ENCODE measurements around the gene RAE1.

The RAE1 gene

DNA sequence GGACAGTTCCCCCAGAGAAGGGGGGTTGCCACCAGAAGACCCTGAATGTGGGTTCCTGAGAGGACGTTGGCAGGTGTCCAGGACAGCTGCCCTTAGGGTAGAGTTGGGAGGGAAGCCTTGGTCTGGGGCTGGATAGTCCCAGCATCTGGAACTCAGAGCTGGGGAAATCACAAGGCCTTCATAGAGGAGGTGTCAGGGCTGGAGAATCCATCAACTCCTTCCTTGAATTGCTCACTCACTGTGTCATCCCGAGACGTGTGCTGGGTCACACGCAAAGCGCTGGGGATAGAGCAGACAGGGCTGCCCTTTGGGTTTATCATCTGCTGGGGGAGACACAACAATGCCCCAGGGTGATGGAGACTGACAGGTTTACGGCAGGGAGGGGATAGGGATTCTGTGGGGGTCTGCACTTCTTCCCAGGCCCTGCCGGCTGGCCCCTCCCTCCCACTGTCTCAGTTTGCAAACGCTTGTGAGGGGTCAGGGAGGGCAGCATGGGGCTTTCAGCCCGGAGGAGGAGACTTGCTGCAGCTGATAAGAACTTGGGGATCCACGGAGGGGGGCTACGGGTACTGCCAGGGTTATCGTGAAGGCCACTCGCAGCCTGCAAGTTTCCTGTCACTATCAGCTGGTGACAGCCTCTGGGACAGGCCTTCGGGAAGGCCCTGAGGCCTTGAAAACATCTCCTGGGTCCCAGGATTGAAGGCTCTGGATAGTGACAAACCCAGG, 58.8 kb downstream of the RAE1 start:
- Histone ChIP-seq H3K36me3 (ENCODE audit: control insufficient read depth, insufficient read depth, low read length) (peaks cover 33% of the 10 kb centered on the region), H3K9me3 (ENCODE audit: control insufficient read depth, insufficient read depth, low read length) (no peaks in the 10 kb centered on the region), H3K4me3 (ENCODE audit: low read length) (no peak overlapping the region), H3K27ac (ENCODE audit: low read length) (no peak overlapping the region), H3K27me3 (ENCODE audit: control insufficient read depth, insufficient read depth, low read length) (no peaks in the 10 kb centered on the region), H3K4me1 (ENCODE audit: control insufficient read depth, insufficient read depth, low read length) (no peaks in the 10 kb centered on the region; the same call in 1 of the 2 replicates)
- DNase-seq (ENCODE audit: low read depth, low spot score), result no peak
- no CpG with 5 or more reads among the region's 14 CpGs for WGBS (ENCODE audit: insufficient coverage, insufficient read length)

GRCh38 chr20:57410398-57410920, 59.4 kb downstream of the RAE1 start:
- no CpG with 5 or more reads among the region's 15 CpGs for WGBS (ENCODE audit: insufficient coverage, insufficient read length)
- H3K4me3 ChIP-seq (ENCODE audit: low read length), result no peak overlapping the region
- H3K36me3 ChIP-seq (ENCODE audit: control insufficient read depth, insufficient read depth, low read length), result peaks cover 27% of the 10 kb centered on the region
- no peaks in the 10 kb centered on the region for H3K9me3 ChIP-seq (ENCODE audit: control insufficient read depth, insufficient read depth, low read length)
- no peak for DNase-seq (ENCODE audit: low read depth, low spot score)
- H3K4me1 ChIP-seq (ENCODE audit: control insufficient read depth, insufficient read depth, low read length), result no peaks in the 10 kb centered on the region; the same call in 1 of the 2 replicates
- no peaks in the 10 kb centered on the region for H3K27me3 ChIP-seq (ENCODE audit: control insufficient read depth, insufficient read depth, low read length)
- H3K27ac ChIP-seq (ENCODE audit: low read length), result no peak overlapping the region

- Histone ChIP-seq H3K27ac (ENCODE audit: low read length) (no peak overlapping the region), H3K36me3 (ENCODE audit: control insufficient read depth, insufficient read depth, low read length) (peaks cover 25% of the 10 kb centered on the region), H3K4me3 (ENCODE audit: low read length) (no peak overlapping the region), H3K27me3 (ENCODE audit: control insufficient read depth, insufficient read depth, low read length) (no peaks in the 10 kb centered on the region), H3K9me3 (ENCODE audit: control insufficient read depth, insufficient read depth, low read length) (no peaks in the 10 kb centered on the region), H3K4me1 (ENCODE audit: control insufficient read depth, insufficient read depth, low read length) (no peaks in the 10 kb centered on the region; the same call in 1 of the 2 replicates)
- DNase-seq (ENCODE audit: low read depth, low spot score), result no peak
- WGBS (ENCODE audit: insufficient coverage, insufficient read length), result no CpG with 5 or more reads among the region's 5 CpGs
These were observed 59.9 kb downstream of the RAE1 start for GRCh38 chr20:57410924-57411323.

DNA sequence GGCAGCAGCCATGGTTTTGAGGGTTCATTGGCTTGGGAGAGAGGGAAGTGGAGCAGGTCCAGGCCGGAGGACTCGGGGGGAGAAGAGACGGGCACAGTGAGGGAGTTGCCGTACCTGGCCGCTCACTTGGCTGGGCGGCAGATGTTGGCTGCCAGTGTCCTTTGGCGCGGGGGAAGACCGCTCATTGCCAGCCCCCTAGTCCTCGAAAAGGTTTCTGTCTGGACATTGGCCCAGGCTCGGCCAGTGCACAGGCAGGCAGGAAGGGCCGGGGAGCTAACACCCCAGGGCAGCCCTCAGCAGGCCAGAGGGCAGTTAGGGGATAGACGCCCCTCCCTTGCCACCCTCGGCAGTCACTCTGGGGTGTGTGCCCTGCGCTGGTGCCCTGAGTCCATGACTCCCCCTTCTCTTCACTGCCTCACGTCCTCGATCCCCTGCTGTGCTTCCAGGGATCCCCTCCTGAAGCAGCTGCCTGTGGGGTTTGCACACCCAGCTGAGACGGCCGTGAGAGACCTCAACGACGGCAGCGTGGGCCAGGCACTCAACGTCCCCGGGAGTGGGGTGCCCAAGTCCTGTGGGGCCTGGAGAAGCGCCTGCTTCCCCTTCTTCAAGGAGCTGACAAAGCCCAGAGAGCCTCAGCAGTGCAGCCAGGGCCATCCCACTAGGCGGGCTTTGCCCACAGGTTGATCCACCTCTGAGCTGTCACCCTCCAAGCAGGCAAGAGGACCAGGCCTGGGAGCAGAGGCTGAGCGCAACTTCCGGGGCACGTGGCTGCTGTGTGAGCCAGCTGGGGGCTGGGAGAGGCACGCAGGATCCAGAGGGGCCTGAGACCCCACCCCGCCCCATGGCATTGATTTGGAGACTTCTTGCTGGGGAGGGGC, 60.6 kb downstream of the RAE1 start:
- DNase-seq (ENCODE audit: low read depth, low spot score), result no peak
- Histone ChIP-seq H3K27ac (ENCODE audit: low read length) (no peak overlapping the region), H3K4me3 (ENCODE audit: low read length) (no peak overlapping the region), H3K9me3 (ENCODE audit: control insufficient read depth, insufficient read depth, low read length) (no peaks in the 10 kb centered on the region), H3K36me3 (ENCODE audit: control insufficient read depth, insufficient read depth, low read length) (peaks cover 20% of the 10 kb centered on the region), H3K27me3 (ENCODE audit: control insufficient read depth, insufficient read depth, low read length) (no peaks in the 10 kb centered on the region), H3K4me1 (ENCODE audit: control insufficient read depth, insufficient read depth, low read length) (no peaks in the 10 kb centered on the region; the same call in 1 of the 2 replicates)
- WGBS (ENCODE audit: insufficient coverage, insufficient read length), result no CpG with 5 or more reads among the region's 31 CpGs

- DNase-seq (ENCODE audit: low read depth, low spot score), result no peak
- no peak overlapping the region for H3K27ac ChIP-seq (ENCODE audit: low read length)
- WGBS (ENCODE audit: insufficient coverage, insufficient read length), result no CpG with 5 or more reads among the region's 8 CpGs
- no peak overlapping the region for H3K4me3 ChIP-seq (ENCODE audit: low read length)
- H3K4me1 ChIP-seq (ENCODE audit: control insufficient read depth, insufficient read depth, low read length), result no peaks in the 10 kb centered on the region; the same call in 1 of the 2 replicates
- no peaks in the 10 kb centered on the region for H3K9me3 ChIP-seq (ENCODE audit: control insufficient read depth, insufficient read depth, low read length)
- H3K27me3 ChIP-seq (ENCODE audit: control insufficient read depth, insufficient read depth, low read length), result no peaks in the 10 kb centered on the region
- H3K36me3 ChIP-seq (ENCODE audit: control insufficient read depth, insufficient read depth, low read length), result peaks cover 13% of the 10 kb centered on the region
These were observed 61.4 kb downstream of the RAE1 start for GRCh38 chr20:57412347-57413029.

DNA sequence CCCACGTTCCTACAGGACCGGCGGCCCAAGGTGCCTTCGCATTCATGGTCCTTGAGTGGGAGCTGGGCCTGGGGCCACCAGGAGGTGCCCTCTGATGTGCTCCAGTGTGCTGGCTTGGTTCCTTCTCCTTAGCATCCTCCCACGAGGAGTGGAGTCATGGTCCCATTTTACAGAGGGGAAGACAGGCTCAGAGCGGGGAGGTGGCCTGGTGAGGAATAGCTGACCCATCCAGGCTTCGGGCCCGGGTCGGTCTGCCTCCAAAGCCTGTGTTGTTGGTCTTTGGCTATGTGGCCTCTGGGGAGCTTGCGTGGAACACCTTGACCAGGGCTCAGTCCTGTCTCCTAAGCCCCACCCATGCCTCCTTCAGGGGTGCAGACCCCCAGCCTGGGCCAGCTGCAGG, 62.9 kb downstream of the RAE1 start:
- no peak overlapping the region for H3K27ac ChIP-seq (ENCODE audit: low read length)
- DNase-seq (ENCODE audit: low read depth, low spot score), result no peak
- H3K4me1 ChIP-seq (ENCODE audit: control insufficient read depth, insufficient read depth, low read length), result no peaks in the 10 kb centered on the region; the same call in 1 of the 2 replicates
- no peaks in the 10 kb centered on the region for H3K27me3 ChIP-seq (ENCODE audit: control insufficient read depth, insufficient read depth, low read length)
- H3K9me3 ChIP-seq (ENCODE audit: control insufficient read depth, insufficient read depth, low read length), result no peaks in the 10 kb centered on the region
- no CpG with 5 or more reads among the region's 10 CpGs for WGBS (ENCODE audit: insufficient coverage, insufficient read length)
- peaks cover 2% of the 10 kb centered on the region; the same call in 1 of the 2 replicates for H3K36me3 ChIP-seq (ENCODE audit: control insufficient read depth, insufficient read depth, low read length)
- no peak overlapping the region for H3K4me3 ChIP-seq (ENCODE audit: low read length)

DNA sequence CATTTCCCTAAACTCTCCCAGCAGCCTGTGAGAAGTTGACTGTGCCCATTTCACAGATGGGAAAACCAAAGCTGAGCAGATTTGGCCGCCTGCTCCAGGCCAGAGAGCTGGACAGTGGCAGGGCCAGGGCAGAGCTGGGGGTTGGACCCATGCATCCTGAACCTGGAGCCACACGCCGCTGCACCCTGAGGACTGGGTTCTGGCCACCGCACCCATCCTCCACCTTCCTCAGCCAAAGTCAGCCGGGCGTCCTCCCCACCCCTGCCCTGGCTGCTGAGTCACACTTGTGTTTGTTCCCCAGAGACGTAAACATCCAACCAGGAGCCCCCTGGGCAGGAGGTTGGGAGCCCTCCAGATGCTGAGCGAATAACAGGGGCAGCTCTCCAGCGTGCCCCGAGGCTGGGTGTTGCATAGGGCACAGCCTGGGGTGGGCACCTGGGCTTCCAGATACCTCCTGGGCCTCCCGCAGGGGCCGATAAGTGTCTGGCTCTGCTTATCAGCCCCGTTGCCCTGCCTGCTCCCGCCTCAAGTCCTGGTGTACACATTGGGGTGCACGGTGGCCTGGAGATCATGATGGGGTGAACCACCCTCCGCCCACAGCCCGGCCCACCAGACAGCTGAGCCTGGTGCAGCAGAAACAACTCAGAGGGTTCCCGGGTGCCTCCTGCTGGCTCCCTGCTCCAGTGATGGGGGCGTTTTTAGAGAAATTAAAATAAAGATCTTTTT, 64.0 kb downstream of the RAE1 start:
- no peak overlapping the region for H3K27ac ChIP-seq (ENCODE audit: low read length)
- WGBS (ENCODE audit: insufficient coverage, insufficient read length), result no CpG with 5 or more reads among the region's 19 CpGs
- H3K27me3 ChIP-seq (ENCODE audit: control insufficient read depth, insufficient read depth, low read length), result no peaks in the 10 kb centered on the region
- no peaks in the 10 kb centered on the region for H3K36me3 ChIP-seq (ENCODE audit: control insufficient read depth, insufficient read depth, low read length)
- no peaks in the 10 kb centered on the region for H3K9me3 ChIP-seq (ENCODE audit: control insufficient read depth, insufficient read depth, low read length)
- no peak overlapping the region for H3K4me3 ChIP-seq (ENCODE audit: low read length)
- H3K4me1 ChIP-seq (ENCODE audit: control insufficient read depth, insufficient read depth, low read length), result no peaks in the 10 kb centered on the region
- no peak for DNase-seq (ENCODE audit: low read depth, low spot score)

DNA sequence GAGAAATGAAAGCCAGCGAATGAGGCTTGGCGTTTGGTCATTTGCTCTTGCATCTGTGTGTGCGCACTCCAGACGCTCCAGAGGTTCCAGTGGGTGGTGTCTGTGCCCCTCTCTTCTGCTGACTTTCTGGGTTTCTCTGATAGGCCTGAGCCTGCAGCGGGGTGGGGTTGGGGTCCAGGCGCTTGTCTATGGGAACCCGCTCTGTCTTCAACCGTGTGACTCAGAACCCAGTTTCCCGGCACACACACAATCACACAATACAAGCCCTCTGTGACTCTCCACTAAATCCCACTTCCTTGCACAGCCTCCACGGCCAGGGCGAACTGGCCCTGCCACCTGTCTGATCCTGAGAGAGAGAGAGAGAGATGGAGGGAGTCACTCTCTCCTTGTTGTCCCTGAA, 64.7 kb downstream of the RAE1 start:
- Histone ChIP-seq H3K27me3 (ENCODE audit: control insufficient read depth, insufficient read depth, low read length) (no peaks in the 10 kb centered on the region), H3K36me3 (ENCODE audit: control insufficient read depth, insufficient read depth, low read length) (no peaks in the 10 kb centered on the region), H3K4me1 (ENCODE audit: control insufficient read depth, insufficient read depth, low read length) (no peaks in the 10 kb centered on the region), H3K9me3 (ENCODE audit: control insufficient read depth, insufficient read depth, low read length) (no peaks in the 10 kb centered on the region), H3K4me3 (ENCODE audit: low read length) (no peak overlapping the region), H3K27ac (ENCODE audit: low read length) (no peak overlapping the region)
- no CpG with 5 or more reads among the region's 11 CpGs for WGBS (ENCODE audit: insufficient coverage, insufficient read length)
- DNase-seq (ENCODE audit: low read depth, low spot score), result no peak

GRCh38 chr20:57416296-57417022, 65.4 kb downstream of the RAE1 start:
- H3K36me3 ChIP-seq (ENCODE audit: control insufficient read depth, insufficient read depth, low read length), result no peaks in the 10 kb centered on the region
- DNase-seq (ENCODE audit: low read depth, low spot score), result no peak
- WGBS (ENCODE audit: insufficient coverage, insufficient read length), result no CpG with 5 or more reads among the region's 15 CpGs

More at GRCh38 chr20:57416296-57417022, 65.4 kb downstream of the RAE1 start:
- H3K9me3 ChIP-seq (ENCODE audit: control insufficient read depth, insufficient read depth, low read length), result no peaks in the 10 kb centered on the region
- no peak overlapping the region for H3K27ac ChIP-seq (ENCODE audit: low read length)
- no peak overlapping the region for H3K4me3 ChIP-seq (ENCODE audit: low read length)
- H3K27me3 ChIP-seq (ENCODE audit: control insufficient read depth, insufficient read depth, low read length), result no peaks in the 10 kb centered on the region
- H3K4me1 ChIP-seq (ENCODE audit: control insufficient read depth, insufficient read depth, low read length), result no peaks in the 10 kb centered on the region

All from iPS DF 6.9 (cell line).